HL-60 (cell line): ENCODE results near the gene OBSL1.

Experiments
- DNase-seq, 2 experiments: peaks; one replicate each; pipeline ENCODE4 v3.0.0-alpha.2; 2010 to 2020; ENCODE audit warnings: low read depth in 1 of 2, low spot score in 1 of 2
- H3K27ac ChIP-seq: fragments of 250-450 bp; sonication (Bioruptor Pico); replicated peaks from 2 replicates; pipeline ENCODE4 v1.5.1; 2020; ENCODE audit warnings: mild to moderate bottlenecking, moderate library complexity
- H3K27me3 ChIP-seq: fragments of 250-450 bp; sonication (Bioruptor Pico); 2 replicates; pipeline ENCODE4 v1.5.1; 2021; ENCODE audit warnings: mild to moderate bottlenecking, moderate library complexity; ENCODE audit not compliant: insufficient read depth, poor library complexity, severe bottlenecking
- H3K4me3 ChIP-seq: replicated peaks from 2 replicates; pipeline ENCODE4 v1.5.1; 2011; ENCODE audit warnings: mild to moderate bottlenecking, control low read depth, low read length; ENCODE audit not compliant: insufficient read depth
- CTCF ChIP-seq: IDR thresholded peaks from one replicate; pipeline ENCODE4 v1.5.1; 2011; ENCODE audit warnings: low read length, control low read depth, inconsistent platforms; ENCODE audit not compliant: insufficient read depth
- GABPA ChIP-seq: IDR thresholded peaks from 2 replicates; pipeline ENCODE4 v1.6.1; 2012; ENCODE audit warnings: low read depth
- POLR2AphosphoS5 ChIP-seq: IDR thresholded peaks from 2 replicates; pipeline ENCODE4 v1.6.1; 2012; ENCODE audit warnings: low read depth
- REST ChIP-seq: IDR thresholded peaks from 2 replicates; pipeline ENCODE4 v1.6.1; 2012; ENCODE audit warnings: low read depth; ENCODE audit not compliant: insufficient replicate concordance
- SPI1 ChIP-seq: IDR thresholded peaks from 2 replicates; pipeline ENCODE4 v1.6.1; 2012; ENCODE audit warnings: low read depth, mild to moderate bottlenecking, borderline replicate concordance

Gene OBSL1

GRCh38 chr2:219608399-219608964 lies 37.1 kb upstream of the OBSL1 start:
- Histone ChIP-seq H3K27me3 (no peaks in the 10 kb centered on the region), H3K27ac (peak overlapping the region; percentile 69), H3K4me3 (peak overlapping the region; percentile 30)
- DNase-seq, result no peak
- TF ChIP-seq SPI1, result no peak
- TF ChIP-seq POLR2AphosphoS5, result peak; percentile 23

GRCh38 chr2:219607931-219608330 lies 36.6 kb upstream of the OBSL1 start:
- Histone ChIP-seq H3K27me3 (no peaks in the 10 kb centered on the region), H3K4me3 (peak overlapping the region; percentile 30), H3K27ac (peak overlapping the region; percentile 69)
- DNase-seq, result peak; percentile 85 to 91
- TF ChIP-seq CTCF (no peak), POLR2AphosphoS5 (peak; percentile 82), GABPA (peak; percentile 71), SPI1 (peak; percentile 44; the same call in 1 of the 2 replicates), REST (no peak)

GRCh38 chr2:219605607-219605954 lies 34.2 kb upstream of the OBSL1 start:
- peak overlapping the region; percentile 31; the same call in 1 of the 2 replicates for H3K27ac ChIP-seq
- no peak for DNase-seq
- no peak overlapping the region for H3K4me3 ChIP-seq
- no peaks in the 10 kb centered on the region for H3K27me3 ChIP-seq
- no peak for TF ChIP-seq CTCF
- no peak for TF ChIP-seq GABPA
- TF ChIP-seq SPI1, result no peak
- no peak for TF ChIP-seq POLR2AphosphoS5
- TF ChIP-seq REST, result no peak

- no peaks in the 10 kb centered on the region for H3K27me3 ChIP-seq
These were observed 32.4 kb upstream of the OBSL1 start for GRCh38 chr2:219603771-219604170.

More at GRCh38 chr2:219603771-219604170, 32.4 kb upstream of the OBSL1 start:
- Histone ChIP-seq H3K27ac (peak overlapping the region; percentile 64), H3K4me3 (no peak overlapping the region)
- peak; percentile 54 to 80 for DNase-seq
- TF ChIP-seq REST (no peak), SPI1 (peak; percentile 100), CTCF (no peak), GABPA (no peak), POLR2AphosphoS5 (no peak)
